Stimulated activated CD4-positive, alpha-beta T cell treated with anti-CD3 and anti-CD28 coated beads, Interleukin-2, amount 100 ng/mL, for 4 hours (primary cell): Measurements from ENCODE around the gene ZNF91.
"Not testable (repeated sequence)": the region's sequence is repeated elsewhere in the genome, so short reads cannot be mapped to it uniquely, and the experiment has no call there.

Experiments used
- DNase-seq: peaks from one replicate; pipeline ENCODE4 v3.0.0-alpha.2; 2020; ENCODE audit warnings: low read depth

The ZNF91 gene

GRCh38 chr19:23395041-23395721 lies at the start of gene ZNF91:
TSS of gene ZNF91 (minus strand) at chr19:23395471. CDS start at chr19:23395354, 117 bp downstream.
- DNase-seq: peak; percentile 88

DNA sequence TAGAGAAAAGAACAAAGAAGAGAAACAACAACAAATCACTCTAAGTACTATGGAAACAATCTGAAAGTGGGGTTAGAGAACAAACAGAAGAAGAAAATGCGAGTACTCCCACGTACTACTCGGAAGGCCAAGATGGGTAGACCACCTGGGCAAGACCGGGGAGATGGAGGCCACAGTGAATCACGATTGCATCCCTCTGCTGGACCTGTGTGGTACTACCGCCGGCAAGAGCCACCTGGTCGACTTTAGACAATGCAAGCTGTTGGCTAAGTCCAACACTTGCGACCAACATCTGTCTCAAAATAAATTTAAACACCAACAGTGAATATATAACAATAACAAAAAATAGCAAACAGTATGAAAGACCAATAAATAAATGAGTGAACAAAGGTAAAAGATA lies 45.5 kb upstream of the ZNF91 start:
- DNase-seq: no peak

- DNase-seq: no peak
Observed at GRCh38 chr19:23440207-23440606, 44.9 kb upstream of the ZNF91 start.

DNA sequence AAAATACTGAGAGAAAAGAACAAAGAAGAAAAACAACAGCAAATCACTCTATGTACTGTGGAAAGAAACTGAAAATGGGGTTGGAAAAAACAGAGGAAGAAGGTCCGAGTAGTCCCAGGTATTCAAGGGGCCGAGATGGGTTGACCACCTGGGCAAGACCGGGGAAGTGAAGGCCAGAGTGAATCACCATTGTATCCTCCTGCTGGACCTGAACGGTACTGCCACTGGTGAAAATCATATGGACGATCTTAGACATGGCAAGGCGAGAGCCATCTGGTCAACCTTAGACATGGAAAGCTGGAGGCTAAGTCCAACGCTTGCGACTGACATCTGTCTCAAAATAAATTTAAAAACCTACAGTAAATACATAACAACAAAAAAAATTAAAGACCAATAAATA lies 44.4 kb upstream of the ZNF91 start:
- DNase-seq: no peak

- no peak for DNase-seq
Observed at GRCh38 chr19:23437901-23438300, 42.6 kb upstream of the ZNF91 start.

- no peak for DNase-seq
Observed at GRCh38 chr19:23436944-23437343, 41.7 kb upstream of the ZNF91 start.

DNA sequence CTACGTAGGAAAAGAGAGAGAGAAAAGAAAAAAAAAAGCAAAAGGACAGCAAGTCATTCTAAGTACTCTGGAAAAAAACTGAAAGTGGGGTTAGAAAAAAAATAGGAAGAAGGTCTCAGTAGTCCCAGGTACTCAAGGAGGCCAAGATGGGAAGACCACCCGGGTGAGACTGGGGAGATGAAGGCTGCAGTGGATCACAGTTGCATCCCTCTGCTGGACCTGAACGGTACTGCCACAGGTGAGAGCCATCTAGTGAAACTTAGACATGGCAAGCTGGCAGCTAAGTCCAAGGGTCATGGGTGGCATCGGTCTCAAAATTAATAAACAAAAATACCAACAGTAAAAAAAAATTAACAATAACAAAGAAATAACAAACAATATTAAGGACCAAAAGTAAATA lies 41.0 kb upstream of the ZNF91 start:
- no peak for DNase-seq

GRCh38 chr19:23420824-23421223 lies 25.6 kb upstream of the ZNF91 start:
- no peak for DNase-seq

DNA sequence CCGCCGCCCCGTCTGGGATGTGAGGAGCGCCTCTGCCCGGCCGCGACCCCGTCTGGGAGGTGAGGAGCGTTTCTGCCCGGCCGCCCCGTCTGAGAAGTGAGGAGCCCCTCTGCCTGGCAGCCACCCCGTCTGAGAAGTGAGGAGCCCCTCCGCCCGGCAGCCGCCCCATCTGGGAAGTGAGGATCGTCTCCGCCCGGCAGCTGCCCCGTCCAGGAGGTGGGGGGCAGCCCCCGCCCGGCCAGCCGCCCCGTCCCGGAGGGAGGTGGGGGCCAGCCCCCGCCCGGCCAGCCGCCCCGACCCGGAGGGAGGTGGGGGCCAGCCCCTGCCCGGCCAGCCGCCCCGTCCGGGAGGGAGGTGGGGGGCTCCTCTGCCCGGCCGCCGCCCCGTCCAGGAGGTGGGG lies 24.0 kb upstream of the ZNF91 start:
- not testable (repeated sequence) for DNase-seq

DNA sequence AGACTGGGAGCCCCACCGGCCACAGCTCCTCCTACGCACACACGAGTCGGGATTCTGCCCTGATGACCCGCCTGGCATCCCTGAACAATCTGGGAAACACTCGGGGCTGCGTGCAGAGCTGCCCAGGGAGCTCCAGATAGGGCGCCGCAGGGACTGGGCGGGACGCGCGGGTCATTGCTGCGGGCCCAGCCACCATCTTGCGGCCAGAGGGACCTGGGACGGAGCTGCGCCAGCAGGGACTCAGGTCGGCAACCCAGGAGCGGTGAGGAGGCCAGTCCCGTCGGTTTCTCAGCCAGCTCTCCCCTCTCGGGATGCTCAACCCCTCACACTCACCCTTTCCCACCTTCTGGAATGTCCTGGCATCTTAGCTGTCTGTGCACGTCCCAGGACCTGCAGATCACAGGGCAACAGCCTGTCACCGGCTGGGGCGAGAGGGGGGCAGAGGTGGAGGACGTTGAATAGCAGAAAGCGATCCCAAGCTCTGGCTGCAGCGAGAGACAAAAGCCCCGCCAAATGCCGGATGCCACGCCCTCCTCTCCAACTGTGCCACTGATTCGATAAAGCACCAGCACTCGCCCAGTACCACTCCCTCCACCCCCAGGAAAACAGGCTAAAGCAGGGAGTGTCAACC lies 20.4 kb upstream of the ZNF91 start:
- DNase-seq: no peak

- DNase-seq: no peak
Observed at GRCh38 chr19:23415034-23415433, 19.8 kb upstream of the ZNF91 start.

DNA sequence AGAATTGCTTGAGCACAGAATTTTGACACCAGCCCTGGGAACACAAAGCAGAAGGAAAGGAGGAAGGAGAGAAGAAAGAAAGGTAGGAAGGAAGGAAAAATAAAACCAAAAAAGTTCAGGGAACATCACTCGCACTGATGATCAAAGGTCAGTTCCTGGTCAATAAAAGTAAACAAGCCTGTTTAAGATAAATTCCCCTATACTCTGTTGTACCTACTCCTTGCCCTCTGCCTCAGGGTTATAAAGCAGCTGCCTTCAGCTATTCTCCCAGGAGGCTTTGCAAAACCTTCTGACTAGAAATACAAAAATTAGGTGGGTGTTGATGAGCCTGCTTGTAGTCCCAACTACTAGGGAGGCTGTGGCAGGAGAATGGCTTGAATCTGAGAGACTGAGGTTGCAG lies 14.9 kb upstream of the ZNF91 start:
- no peak for DNase-seq

DNA sequence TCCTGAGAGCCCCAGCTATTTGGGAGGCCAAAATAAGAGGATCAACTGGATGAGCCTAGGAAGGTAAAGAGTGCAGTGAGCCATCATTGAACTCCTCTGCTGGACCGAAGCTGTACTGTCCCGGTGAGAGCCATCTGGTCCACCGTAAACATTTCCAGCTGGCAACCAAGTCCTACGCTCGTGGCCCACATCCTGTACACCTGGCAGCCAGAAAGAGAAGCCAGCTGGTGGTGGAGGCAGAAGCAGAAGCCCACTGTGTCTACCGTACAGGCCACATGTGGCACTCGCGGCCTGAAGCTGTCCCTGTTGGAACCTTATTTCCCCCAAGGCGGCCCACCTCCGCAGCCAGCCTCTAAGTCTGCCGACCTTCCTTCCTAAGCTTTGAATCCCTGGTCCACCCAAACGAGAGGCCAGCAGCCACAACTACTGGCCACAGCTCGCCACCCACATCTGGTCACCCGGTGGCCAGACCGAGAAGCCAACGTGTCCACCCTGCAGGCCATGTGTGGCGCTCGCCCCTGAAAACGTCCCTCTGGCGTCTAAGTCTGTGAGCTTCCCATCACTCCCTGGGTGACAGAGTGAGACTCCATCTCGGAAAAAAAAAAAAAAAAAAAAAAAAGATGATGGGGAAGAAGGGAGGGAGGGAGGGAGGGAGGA lies 14.2 kb upstream of the ZNF91 start:
- no peak for DNase-seq

- DNase-seq: no peak
Observed at GRCh38 chr19:23407616-23408133, 12.4 kb upstream of the ZNF91 start.

GRCh38 chr19:23406721-23407120 lies 11.4 kb upstream of the ZNF91 start:
- no peak for DNase-seq

DNA sequence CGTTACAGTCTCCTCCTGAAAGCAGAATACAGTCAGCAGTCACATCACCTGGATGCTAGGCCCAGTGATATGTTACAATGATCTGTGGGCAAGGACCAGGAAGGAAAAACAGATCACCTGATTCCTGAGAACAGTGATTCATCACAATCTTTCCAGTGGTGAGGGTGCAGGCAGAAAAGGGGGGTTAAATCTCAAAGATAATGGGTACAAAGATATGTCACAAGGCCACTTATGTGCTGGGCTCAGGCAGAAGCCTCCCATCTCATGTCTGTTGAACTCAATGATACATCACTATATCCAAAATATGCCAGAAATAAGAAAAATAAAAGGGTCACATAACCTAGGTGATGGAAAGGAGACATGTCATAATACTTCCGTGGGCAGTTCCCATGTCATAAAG lies 10.8 kb upstream of the ZNF91 start:
- no peak for DNase-seq

- no peak for DNase-seq
Observed at GRCh38 chr19:23404676-23405075, 9.4 kb upstream of the ZNF91 start.

DNA sequence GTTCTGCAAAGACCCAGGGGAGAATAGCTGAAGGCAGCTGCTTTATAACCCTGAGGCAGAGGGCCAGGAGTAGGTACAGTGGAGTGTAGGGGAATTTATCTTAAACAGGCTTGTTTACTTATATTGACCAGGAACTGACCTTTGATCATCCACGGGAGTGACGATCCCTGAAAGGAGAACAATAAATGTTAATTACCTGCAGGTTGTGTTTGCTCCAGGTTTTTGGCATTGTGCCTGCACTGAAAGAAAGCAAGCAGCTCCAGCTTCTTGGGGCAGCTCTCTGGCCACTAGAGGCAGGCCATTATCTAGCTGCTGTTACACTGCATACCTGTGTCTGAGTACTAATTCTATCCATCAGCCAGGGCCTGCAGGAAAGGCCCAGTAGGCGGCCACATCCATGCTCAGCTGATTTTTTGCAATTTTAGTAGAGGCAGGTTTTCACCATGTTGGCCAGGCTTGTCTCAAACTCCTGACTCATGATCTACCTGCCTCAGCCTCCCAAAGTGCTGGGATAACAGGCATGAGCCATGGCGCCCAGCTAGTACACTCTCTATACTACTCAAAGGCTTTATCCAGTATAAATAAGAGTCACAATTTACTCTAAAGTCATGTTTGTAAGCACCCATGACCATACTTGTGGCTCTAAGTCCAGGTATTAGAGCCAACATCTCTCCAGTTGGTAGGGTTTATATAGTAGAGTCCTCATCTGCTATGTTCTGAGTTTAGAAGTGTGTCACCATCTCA lies 8.5 kb upstream of the ZNF91 start:
- DNase-seq: no peak

GRCh38 chr19:23403052-23403451 lies 7.8 kb upstream of the ZNF91 start:
- no peak for DNase-seq

DNA sequence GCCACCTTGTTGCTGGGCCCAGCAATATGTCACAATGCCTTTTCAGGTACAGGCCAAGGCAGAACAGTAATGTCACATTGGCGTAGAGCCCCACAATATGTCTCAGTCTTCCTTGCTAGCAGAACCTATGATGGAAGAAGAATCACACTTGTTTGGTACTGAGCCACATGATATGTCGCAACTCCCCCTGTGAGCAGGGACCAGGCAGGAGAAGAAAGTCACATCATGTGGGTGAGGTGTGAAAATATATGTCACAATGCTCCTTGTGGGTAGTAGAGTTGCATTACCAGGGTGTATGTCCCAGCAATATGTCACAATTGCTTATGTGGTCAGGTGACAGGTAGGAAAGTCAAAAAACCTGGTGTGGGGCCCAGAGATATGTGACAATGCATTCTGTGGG lies 7.1 kb upstream of the ZNF91 start:
- no peak for DNase-seq

GRCh38 chr19:23401086-23401610 lies 5.9 kb upstream of the ZNF91 start:
- no peak for DNase-seq

DNA sequence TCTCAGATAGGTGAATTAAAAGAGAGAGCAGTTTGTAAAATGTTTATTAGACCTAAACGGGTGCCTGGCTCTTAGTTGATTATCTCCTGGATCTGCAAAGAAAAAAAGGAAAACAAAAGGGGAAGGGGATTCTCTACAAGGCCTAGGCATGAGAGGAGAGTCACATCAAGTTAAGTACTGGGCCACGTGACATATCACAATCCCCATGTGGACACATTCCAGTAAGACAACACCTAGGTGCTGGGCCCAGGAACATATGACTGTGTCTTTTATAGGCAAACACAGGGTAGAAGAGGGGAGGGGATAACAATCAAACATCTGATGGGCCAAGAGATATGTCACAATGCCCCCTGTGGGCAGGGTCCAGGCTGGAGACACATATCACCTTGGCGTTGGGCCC lies 4.2 kb upstream of the ZNF91 start:
- DNase-seq: no peak
